Lower leg skin (tissue), 4 donors: ENCODE data around the gene SLC39A11. TPM values are rescaled to one million over a fixed set of nuclear protein-coding genes. Genes with fewer than 3 reads are reported as not detected.

Source experiments
- DNase-seq, 2 donors: peaks; one replicate each; pipeline ENCODE4 v3.0.0-alpha.2; 2019; ENCODE audit warnings: low spot score in 2 of 2
- H3K4me3 ChIP-seq: fragments of 200-600 bp; sonication (generic); 2 replicates; pipeline ENCODE4 v1.5.1; 2017; ENCODE audit warnings: mild to moderate bottlenecking, low read depth; ENCODE audit not compliant: poor library complexity, severe bottlenecking
- CTCF ChIP-seq, 3 donors: fragments of 450-650 bp; IDR thresholded peaks; one replicate each; pipeline ENCODE4 v1.5.1; 2016; ENCODE audit warnings: antibody characterized with exemption in 3 of 3, mild to moderate bottlenecking in 3 of 3, moderate library complexity in 2 of 3
- POLR2A ChIP-seq, 2 donors: fragments of 450-650 bp; IDR thresholded peaks; one replicate each; pipeline ENCODE4 v1.6.1; 2016 to 2017; ENCODE audit warnings: antibody characterized with exemption in 2 of 2, mild to moderate bottlenecking in 1 of 2, moderate library complexity in 1 of 2
- WGBS, 2 donors: methylation state at CpG; one replicate each; pipeline ENCODE4 v1.1.5; 2018; 5-methylcytosine and 5-hydroxymethylcytosine counted together
- intact Hi-C: fragments of 100-400 bp; cut with DNase I; formaldehyde crosslinking; loops from one replicate; pipeline ENCODE4 v1.15.0; 2023; ENCODE audit warnings: low total_unique reads
- total RNA-seq, 4 donors: library from RNA; depleted of rRNA; stranded (reverse); fragments of >200 nt; gene quantifications; one replicate each; pipeline ENCODE4 v1.1.0, GENCODE V29; 2016

SLC39A11 gene
- total RNA-seq, 4 donors from 2014 or later, result 41.6 to 59.0 (median 47.1) TPM

DNA sequence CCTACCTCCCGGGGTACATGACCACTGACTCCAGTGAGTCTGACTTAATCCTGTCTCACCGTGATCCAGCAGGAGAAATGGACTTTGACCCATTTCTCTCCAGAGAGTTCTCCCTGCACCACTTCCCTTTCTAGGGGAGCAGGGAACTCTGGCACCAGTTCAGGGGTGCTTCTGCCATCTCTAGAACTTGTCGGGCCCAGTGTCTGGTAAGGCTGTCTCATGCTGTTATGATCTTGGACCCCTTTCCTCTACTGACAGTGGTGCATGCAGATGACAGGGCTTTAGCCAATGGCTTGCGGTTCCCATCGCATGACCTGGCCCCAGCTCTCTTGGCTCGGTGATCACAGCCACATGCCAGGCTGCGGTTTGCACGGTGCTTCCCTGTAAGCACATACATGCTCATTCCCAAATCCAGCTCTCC lies 62.0 kb downstream of the SLC39A11 start:
- TF ChIP-seq CTCF (IDR thresholded peaks at IDR 0.05), result no peak
- no peak for TF ChIP-seq POLR2A (IDR thresholded peaks at IDR 0.05)
- intact Hi-C loops, result no loop called here
- 59 to 64% methylated on average over 8 of the region's 8 CpGs for WGBS, 2 donors
- DNase-seq, result no peak
- no peak overlapping the region for H3K4me3 ChIP-seq

- no peak for DNase-seq
- TF ChIP-seq CTCF (IDR thresholded peaks at IDR 0.05) (no peak), POLR2A (IDR thresholded peaks at IDR 0.05) (no peak)
- no peak overlapping the region for H3K4me3 ChIP-seq
- WGBS, 2 donors, result 97% methylated on average over 8 of the region's 8 CpGs
- intact Hi-C loops, result loop anchor here (10.0 kb wide), 1 partner anchor 135 kb away; no protein-coding TSS in a partner anchor
These were observed 62.5 kb downstream of the SLC39A11 start for GRCh38 chr17:73029991-73030390.

GRCh38 chr17:73029021-73029420 lies 63.5 kb downstream of the SLC39A11 start:
- TF ChIP-seq CTCF (IDR thresholded peaks at IDR 0.05), result no peak
- no peak for TF ChIP-seq POLR2A (IDR thresholded peaks at IDR 0.05)
- no peak overlapping the region for H3K4me3 ChIP-seq
- DNase-seq, result no peak
- WGBS, 2 donors, result 87 to 98% methylated on average over 6 of the region's 6 CpGs
- intact Hi-C loops, result loop anchor here (10.0 kb wide), 1 partner anchor 134 kb away; no protein-coding TSS in a partner anchor

DNA sequence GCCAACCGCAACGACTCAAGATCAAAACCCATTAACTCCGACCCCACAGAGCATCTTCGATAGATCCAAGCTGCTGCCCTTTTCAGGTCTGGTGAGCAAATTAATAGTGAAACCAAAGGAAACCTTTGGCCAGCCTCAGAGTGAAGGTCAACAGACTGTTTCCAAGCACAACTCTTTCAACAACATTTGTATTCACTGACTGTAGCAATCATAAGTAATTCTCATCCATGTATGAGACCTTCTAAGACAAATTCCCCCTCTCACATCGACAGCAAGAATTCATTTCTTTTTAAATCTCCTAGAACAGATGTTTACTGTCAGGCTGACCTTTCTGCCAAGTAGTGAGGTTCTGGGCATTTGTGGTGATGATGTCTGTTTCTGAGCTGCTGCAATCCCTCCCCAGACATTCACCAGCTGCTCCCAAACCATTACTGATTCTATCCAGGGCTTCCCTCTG lies 64.2 kb downstream of the SLC39A11 start:
- no peak overlapping the region for H3K4me3 ChIP-seq
- 77% methylated on average over 5 of the region's 5 CpGs for WGBS, 2 donors
- intact Hi-C loops, result loop anchor here (10.0 kb wide), 1 partner anchor 134 kb away; no protein-coding TSS in a partner anchor
- DNase-seq, result no peak
- TF ChIP-seq CTCF (IDR thresholded peaks at IDR 0.05) (no peak), POLR2A (IDR thresholded peaks at IDR 0.05) (no peak)

DNA sequence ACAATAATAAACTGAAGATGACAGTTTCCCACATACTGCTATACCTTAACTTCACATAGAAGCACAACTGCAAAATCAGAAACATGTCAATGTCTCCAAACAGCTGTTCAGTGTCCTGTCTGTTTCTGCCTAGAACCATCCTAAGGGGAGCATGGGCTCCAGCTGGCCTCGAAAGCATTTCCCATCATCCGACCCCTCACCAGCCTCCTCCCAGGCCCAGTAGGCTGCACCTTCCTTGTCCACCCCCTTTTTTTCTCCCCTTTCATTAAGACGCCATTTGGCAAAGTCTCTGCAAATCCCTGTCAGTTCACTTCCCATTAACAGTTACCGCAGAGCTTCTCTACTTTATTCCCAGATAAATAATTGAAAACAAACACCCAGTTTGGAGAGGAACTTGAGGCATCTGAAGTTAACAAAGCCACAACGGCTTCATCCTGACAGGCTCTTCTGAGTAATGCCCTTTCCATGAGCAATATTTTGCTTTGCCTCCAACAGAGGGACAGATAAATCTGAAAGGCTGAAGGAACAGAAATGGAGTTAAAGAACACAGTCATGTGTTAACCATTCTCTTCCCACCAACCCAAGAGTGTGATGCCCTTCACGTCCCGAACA lies 65.3 kb downstream of the SLC39A11 start:
- intact Hi-C loops, result loop anchor here (10.0 kb wide), 1 partner anchor 132 kb away; no protein-coding TSS in a partner anchor
- no peak for DNase-seq
- WGBS, 2 donors, result 67 to 71% methylated on average over 7 of the region's 7 CpGs
- TF ChIP-seq POLR2A (IDR thresholded peaks at IDR 0.05) (no peak), CTCF (IDR thresholded peaks at IDR 0.05) (no peak)
- H3K4me3 ChIP-seq, result no peak overlapping the region
